ENCODE measurements around the gene CEP97.

CEP97 gene

DNA sequence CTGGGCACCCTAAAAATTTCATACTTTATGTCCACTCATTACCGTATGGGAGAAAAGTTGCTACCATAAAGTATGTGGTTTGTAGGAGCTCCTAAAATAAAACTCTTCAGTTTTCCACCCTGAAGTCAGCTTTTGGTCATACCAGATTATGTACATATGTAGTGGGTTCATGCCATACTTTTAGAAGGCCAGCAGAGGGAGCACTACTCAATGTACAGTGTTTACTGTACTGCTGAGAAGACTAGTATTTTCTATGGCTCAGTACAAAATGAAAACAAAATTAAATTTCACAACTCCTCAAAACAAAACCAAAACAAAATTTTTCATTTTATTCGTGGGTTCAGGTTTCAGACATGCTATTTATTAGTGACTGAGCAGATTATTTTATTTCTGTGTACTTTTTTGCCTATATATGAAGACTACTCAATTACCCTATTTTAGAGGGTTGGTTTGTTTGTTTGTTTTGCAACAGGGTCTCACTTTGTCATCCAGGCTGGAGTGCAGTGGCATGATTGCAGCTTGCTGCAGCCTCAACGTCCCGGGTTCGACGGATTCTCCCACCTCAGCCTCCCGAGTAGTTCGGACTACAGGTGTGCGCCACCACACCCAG, 78.9 kb downstream of the CEP97 start:
- TF ChIP-seq, protein P1, sequence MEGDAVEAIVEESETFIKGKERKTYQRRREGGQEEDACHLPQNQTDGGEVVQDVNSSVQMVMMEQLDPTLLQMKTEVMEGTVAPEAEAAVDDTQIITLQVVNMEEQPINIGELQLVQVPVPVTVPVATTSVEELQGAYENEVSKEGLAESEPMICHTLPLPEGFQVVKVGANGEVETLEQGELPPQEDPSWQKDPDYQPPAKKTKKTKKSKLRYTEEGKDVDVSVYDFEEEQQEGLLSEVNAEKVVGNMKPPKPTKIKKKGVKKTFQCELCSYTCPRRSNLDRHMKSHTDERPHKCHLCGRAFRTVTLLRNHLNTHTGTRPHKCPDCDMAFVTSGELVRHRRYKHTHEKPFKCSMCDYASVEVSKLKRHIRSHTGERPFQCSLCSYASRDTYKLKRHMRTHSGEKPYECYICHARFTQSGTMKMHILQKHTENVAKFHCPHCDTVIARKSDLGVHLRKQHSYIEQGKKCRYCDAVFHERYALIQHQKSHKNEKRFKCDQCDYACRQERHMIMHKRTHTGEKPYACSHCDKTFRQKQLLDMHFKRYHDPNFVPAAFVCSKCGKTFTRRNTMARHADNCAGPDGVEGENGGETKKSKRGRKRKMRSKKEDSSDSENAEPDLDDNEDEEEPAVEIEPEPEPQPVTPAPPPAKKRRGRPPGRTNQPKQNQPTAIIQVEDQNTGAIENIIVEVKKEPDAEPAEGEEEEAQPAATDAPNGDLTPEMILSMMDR (IDR thresholded peaks at IDR 0.05; ENCODE audit: control insufficient read depth, extremely low read depth, insufficient read depth): peak; percentile 80

DNA sequence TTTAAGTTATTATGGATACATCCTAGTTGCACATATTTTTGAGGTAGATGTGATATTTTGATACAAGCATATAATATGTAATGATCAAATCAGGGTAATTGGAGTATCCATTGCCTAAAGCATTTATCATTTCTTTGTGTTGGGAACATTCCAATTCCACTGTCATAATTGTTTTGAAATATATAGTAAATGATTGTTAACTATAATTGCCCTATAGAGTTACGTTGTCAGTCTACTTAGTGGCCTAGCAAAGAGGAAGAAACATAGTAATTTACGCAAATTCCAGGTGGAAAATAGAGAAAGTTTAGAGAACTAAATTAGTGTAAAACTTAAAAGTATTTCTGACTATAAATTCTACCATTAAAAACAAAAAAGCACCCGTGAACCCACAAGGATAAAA, 79.5 kb downstream of the CEP97 start:
- DNase-seq (ENCODE audit: low read depth): no peak
- TF ChIP-seq, protein P1 (IDR thresholded peaks at IDR 0.05; ENCODE audit: control insufficient read depth, extremely low read depth, insufficient read depth): no peak
- H3K4me3 ChIP-seq (ENCODE audit: low read depth, low read length): no peak overlapping the region

More for the DNA sequence above, 78.9 kb downstream of the CEP97 start:
- peak; percentile 34 for DNase-seq (ENCODE audit: low read depth)
- H3K4me3 ChIP-seq (ENCODE audit: low read depth, low read length): no peak overlapping the region

DNA sequence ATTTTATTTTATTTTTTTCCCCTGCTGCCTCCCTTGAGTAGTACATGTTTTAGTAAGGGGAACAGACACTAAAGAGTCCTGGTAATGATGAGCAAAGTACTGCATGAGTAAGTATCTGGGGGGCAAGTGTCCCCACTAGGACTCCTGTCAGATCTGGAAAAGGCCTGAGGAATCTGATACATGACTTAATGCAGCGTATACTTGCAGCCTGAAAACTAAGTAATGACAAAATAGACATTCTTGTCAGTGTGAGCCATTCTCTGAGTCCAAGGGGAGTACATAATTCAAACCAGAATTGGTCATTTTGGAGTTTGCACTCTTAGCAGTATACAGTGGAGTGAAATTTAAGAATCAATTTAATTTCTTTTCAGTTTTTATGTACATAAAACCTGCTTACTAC, 82.1 kb downstream of the CEP97 start:
- TF ChIP-seq, protein P1 (IDR thresholded peaks at IDR 0.05; ENCODE audit: control insufficient read depth, extremely low read depth, insufficient read depth): no peak
- no peak overlapping the region for H3K4me3 ChIP-seq (ENCODE audit: low read depth, low read length)
- no peak for DNase-seq (ENCODE audit: low read depth)

DNA sequence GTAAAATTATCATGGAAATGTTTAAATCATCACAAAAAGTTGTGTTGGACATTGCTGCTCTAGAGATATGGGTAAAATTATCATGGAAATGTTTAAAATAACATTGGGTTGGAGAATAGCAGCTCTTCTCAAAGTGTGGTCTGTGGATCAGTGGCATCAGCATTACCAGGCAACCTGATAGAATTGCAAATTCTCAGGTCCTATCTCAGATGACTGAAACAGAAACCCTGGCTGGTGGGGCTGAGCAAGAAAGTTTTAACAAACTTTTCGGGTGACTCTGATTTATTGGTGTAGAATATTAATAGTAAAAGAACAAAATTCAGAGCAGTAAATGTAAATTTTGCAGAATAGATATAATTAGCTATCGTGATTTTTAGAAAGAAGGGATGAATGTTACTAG, 83.5 kb downstream of the CEP97 start:
- H3K4me3 ChIP-seq (ENCODE audit: low read depth, low read length): no peak overlapping the region
- TF ChIP-seq, protein P1 (IDR thresholded peaks at IDR 0.05; ENCODE audit: control insufficient read depth, extremely low read depth, insufficient read depth): no peak
- no peak for DNase-seq (ENCODE audit: low read depth)

DNA sequence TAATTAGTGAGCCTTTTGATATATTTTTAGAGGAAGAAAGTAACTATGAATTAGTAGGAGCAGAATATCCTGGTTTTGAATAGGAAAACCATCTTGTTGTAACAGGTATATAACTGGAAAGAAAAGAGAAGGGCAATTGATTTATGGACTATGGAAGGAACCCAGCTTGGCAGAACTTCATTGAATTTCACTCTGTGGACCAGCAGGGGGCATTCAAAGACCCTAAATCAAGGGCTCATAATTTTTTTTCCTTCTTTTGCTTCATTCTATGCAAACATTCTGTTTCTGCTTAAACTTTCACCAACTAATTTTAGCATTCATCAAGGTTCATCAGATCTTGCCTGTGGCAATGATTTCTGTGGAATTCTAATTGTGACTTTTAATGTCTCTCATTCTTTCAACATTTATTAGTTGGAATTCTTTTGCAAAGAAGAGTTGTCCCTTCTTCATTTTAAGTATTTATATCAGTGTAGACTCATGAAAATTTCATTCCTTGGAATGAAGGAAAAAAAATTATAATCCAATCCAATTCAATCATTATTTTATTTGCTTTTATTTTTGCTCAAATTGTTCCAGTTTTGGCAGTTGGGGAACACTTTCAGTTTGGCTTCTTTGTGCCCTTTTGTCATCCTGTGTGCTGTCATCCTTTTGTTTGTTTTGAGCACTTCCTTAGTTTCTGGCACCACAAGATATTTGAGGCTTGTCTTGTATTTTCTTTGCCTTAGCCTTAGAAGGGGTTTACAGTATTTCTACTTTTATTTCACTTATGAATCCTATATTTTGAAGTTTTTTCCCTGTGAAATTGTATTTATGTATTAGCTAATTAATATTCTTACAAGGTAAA, 85.0 kb downstream of the CEP97 start:
- no peak for DNase-seq (ENCODE audit: low read depth)
- no peak overlapping the region for H3K4me3 ChIP-seq (ENCODE audit: low read depth, low read length)
- TF ChIP-seq, protein P1 (IDR thresholded peaks at IDR 0.05; ENCODE audit: control insufficient read depth, extremely low read depth, insufficient read depth): peak; percentile 53

DNA sequence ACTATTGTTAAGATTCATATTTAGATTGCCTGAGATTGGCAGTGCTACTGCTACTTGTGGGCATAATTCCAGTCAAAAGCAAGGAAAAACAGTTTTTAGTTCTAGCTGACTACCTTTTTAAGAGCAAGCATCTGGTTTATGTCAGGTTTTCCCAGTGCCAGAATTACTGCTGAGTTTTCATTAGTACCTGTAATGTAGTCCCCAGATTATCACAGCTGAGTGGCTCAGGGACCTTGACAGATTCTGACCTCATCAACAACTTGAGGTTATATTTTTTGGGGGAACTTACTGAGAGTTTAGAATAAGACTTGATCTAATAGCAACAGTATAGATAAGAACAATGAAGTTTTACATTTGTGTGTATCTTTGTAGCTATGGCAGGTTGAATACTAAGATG, 85.6 kb downstream of the CEP97 start:
- H3K4me3 ChIP-seq (ENCODE audit: low read depth, low read length): no peak overlapping the region
- TF ChIP-seq, protein P1 (IDR thresholded peaks at IDR 0.05; ENCODE audit: control insufficient read depth, extremely low read depth, insufficient read depth): no peak
- no peak for DNase-seq (ENCODE audit: low read depth)
